Fibroblast of lung (primary cell): ENCODE results near the gene ZNF580. TPM values are rescaled to one million over a fixed set of nuclear protein-coding genes. Genes with fewer than 3 reads are reported as not detected.

Experiments
- DNase-seq, 2 donors: peaks; one replicate each; pipeline versions ENCODE4 v3.0.0 to v3.0.0-alpha.2; 2010; ENCODE audit warnings: low read depth in 2 of 2
- H2AFZ ChIP-seq: 2 replicates; pipeline ENCODE4 v1.5.1; 2012; ENCODE audit warnings: low read length, control low read depth, inconsistent platforms
- H3K27ac ChIP-seq: 2 replicates; pipeline ENCODE4 v1.5.1; 2011; ENCODE audit warnings: low read length, control low read depth; ENCODE audit not compliant: insufficient read depth
- H3K27me3 ChIP-seq: 2 replicates; pipeline ENCODE4 v1.5.1; 2011; ENCODE audit warnings: mild to moderate bottlenecking, low read length; ENCODE audit not compliant: control insufficient read depth, insufficient read depth
- H3K36me3 ChIP-seq: 2 replicates; pipeline ENCODE4 v1.5.1; 2011; ENCODE audit warnings: low read length; ENCODE audit not compliant: control insufficient read depth, insufficient read depth
- H3K4me1 ChIP-seq: 2 replicates; pipeline ENCODE4 v1.5.1; 2011; ENCODE audit warnings: low read length; ENCODE audit not compliant: control insufficient read depth, insufficient read depth; ENCODE audit errors: extremely low read depth
- H3K4me2 ChIP-seq: 2 replicates; pipeline ENCODE4 v1.5.1; 2011; ENCODE audit warnings: low read length, control low read depth; ENCODE audit not compliant: insufficient read depth; ENCODE audit errors: extremely low read depth
- H3K4me3 ChIP-seq, 4 experiments: fragments of 200-600 bp in 1 of 4; sonication (generic) in 1 of 4; replicated peaks in 1 of 4; 2 replicates each; pipeline ENCODE4 v1.5.1; 2011 to 2016; ENCODE audit warnings: low read length in 4 of 4, low read depth in 3 of 4, mild to moderate bottlenecking in 3 of 4, control low read depth in 2 of 4, inconsistent platforms in 1 of 4, mixed read lengths in 1 of 4; ENCODE audit not compliant: insufficient read depth in 1 of 4; ENCODE audit errors: control extremely low read depth in 1 of 4
- H3K79me2 ChIP-seq: 2 replicates; pipeline ENCODE4 v1.5.1; 2012; ENCODE audit warnings: mild to moderate bottlenecking, low read length, inconsistent platforms; ENCODE audit not compliant: control insufficient read depth, insufficient read depth
- H3K9ac ChIP-seq: 2 replicates; pipeline ENCODE4 v1.5.1; 2011; ENCODE audit warnings: mild to moderate bottlenecking, low read length, control low read depth; ENCODE audit not compliant: insufficient read depth
- H3K9me3 ChIP-seq: 2 replicates; pipeline ENCODE4 v1.5.1; 2012; ENCODE audit warnings: low read depth, low read length; ENCODE audit not compliant: control insufficient read depth, insufficient read depth
- H4K20me1 ChIP-seq: 2 replicates; pipeline ENCODE4 v1.5.1; 2011; ENCODE audit warnings: low read length; ENCODE audit not compliant: control insufficient read depth, insufficient read depth; ENCODE audit errors: extremely low read depth
- EZH2 ChIP-seq: IDR thresholded peaks from 2 replicates; pipeline ENCODE4 v1.5.1; 2012; ENCODE audit warnings: low read length, control low read depth, mild to moderate bottlenecking; ENCODE audit errors: missing control alignments
- polyA plus RNA-seq, 2 donors: library from polyadenylated mRNA; depleted of rRNA in 1 of 2; stranded (reverse) in 1 of 2; unstranded in 1 of 2; fragments of >200 nt; gene quantifications; 2 replicates each; pipeline ENCODE4 v1.2.1, GENCODE V29; 2011 to 2012; ENCODE audit warnings: missing spikeins in 1 of 2
- total RNA-seq: library from RNA; depleted of rRNA; stranded (reverse); fragments of >200 nt; gene quantifications from 2 replicates; pipeline ENCODE4 v1.2.1, GENCODE V29; 2014
- TF ChIP-seq, protein P1 (sequence below), 2 donors: IDR thresholded peaks in 1 of 2; conservative IDR thresholded peaks in 1 of 2; 1 replicate in 1 of 2; 2 replicates in 1 of 2; pipeline ENCODE4 v1.5.1; 2011 to 2012; ENCODE audit warnings: low read length in 2 of 2, control low read depth in 1 of 2, inconsistent platforms in 1 of 2, low read depth in 1 of 2, mild to moderate bottlenecking in 1 of 2

Gene ZNF580
- total and polyA plus RNA-seq, 2 donors (not counting 1 experiment from before 2014, with no cell fraction given), result 4.1 to 7.2 TPM

- H3K27ac ChIP-seq, result no peak overlapping the region
- peak; percentile 26 to 44 for DNase-seq
- peaks cover 2% of the 10 kb centered on the region for H4K20me1 ChIP-seq
- H3K4me3 ChIP-seq, result no peak overlapping the region
- no peaks in the 10 kb centered on the region for H3K27me3 ChIP-seq
- peaks cover 17% of the 10 kb centered on the region for H3K4me1 ChIP-seq
- peak overlapping the region; percentile 1 for H3K4me2 ChIP-seq
- no peaks in the 10 kb centered on the region for H3K9me3 ChIP-seq
- H2AFZ ChIP-seq, result no peak overlapping the region
- TF ChIP-seq, protein P1, sequence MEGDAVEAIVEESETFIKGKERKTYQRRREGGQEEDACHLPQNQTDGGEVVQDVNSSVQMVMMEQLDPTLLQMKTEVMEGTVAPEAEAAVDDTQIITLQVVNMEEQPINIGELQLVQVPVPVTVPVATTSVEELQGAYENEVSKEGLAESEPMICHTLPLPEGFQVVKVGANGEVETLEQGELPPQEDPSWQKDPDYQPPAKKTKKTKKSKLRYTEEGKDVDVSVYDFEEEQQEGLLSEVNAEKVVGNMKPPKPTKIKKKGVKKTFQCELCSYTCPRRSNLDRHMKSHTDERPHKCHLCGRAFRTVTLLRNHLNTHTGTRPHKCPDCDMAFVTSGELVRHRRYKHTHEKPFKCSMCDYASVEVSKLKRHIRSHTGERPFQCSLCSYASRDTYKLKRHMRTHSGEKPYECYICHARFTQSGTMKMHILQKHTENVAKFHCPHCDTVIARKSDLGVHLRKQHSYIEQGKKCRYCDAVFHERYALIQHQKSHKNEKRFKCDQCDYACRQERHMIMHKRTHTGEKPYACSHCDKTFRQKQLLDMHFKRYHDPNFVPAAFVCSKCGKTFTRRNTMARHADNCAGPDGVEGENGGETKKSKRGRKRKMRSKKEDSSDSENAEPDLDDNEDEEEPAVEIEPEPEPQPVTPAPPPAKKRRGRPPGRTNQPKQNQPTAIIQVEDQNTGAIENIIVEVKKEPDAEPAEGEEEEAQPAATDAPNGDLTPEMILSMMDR (conservative IDR thresholded peaks at IDR 0.05 in 1 of 2, IDR thresholded peaks at IDR 0.05 in 1 of 2; ENCODE audit: low read depth in 1 of 2, low read length in 2 of 2), result no peak
- TF ChIP-seq EZH2, result no peak
- peaks cover 85% of the 10 kb centered on the region for H3K79me2 ChIP-seq
- H3K9ac ChIP-seq, result no peak overlapping the region
- peaks cover 35% of the 10 kb centered on the region for H3K36me3 ChIP-seq
These were observed 40.6 kb downstream of the ZNF580 start for GRCh38 chr19:55681131-55682092.

DNA sequence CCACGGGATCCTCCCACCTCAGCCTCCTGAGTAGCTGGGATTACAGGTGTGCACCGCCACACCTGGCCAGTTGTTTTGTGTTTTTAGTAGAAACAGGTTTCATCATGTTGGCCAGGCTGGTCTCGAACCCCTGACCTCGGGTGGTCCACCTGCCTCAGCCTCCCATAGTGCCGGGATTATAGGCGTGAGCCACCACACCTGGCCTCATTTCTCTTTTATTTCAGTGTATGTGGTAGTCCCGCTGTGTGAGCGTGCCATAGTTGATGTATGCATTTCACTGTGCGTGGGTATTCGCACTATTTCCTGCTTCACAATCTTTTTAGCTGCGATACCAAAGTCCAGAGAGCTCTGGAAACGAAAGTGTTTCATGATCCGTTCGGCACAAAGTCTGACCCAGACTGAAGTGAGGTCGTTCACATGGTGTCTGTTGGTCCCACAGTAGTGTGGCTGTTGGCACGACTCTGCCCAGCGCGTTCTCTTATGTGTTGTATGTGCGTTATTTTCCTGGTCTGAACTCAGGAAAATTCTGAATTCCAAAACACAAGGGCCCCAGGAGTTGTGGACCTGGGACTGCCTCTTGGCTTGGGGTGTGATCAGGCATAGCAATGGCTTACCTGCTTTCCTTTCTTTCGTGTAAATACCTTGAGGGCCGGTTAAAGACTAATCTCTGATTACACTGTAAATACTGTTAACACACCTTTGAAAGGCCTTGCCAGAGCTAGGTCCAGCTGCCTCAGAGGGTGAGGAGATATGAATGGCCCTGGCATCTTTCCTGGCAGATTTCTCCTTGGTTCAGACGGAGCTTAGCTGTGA lies 42.9 kb downstream of the ZNF580 start:
- H3K9ac ChIP-seq, result no peak overlapping the region
- H3K79me2 ChIP-seq, result peaks cover 69% of the 10 kb centered on the region
- H3K27ac ChIP-seq, result no peak overlapping the region
- no peak overlapping the region for H3K4me2 ChIP-seq
- no peaks in the 10 kb centered on the region for H3K9me3 ChIP-seq
- H4K20me1 ChIP-seq, result peaks cover 2% of the 10 kb centered on the region
- H3K4me1 ChIP-seq, result peaks cover 11% of the 10 kb centered on the region
- no peak overlapping the region for H2AFZ ChIP-seq
- no peak for TF ChIP-seq EZH2
- TF ChIP-seq, protein P1 (conservative IDR thresholded peaks at IDR 0.05 in 1 of 2, IDR thresholded peaks at IDR 0.05 in 1 of 2; ENCODE audit: low read depth in 1 of 2, low read length in 2 of 2), result no peak
- H3K27me3 ChIP-seq, result no peaks in the 10 kb centered on the region
- H3K4me3 ChIP-seq, result no peak overlapping the region
- DNase-seq, result no peak
- H3K36me3 ChIP-seq, result peaks cover 31% of the 10 kb centered on the region
